ENCODE results near the gene WDR82.

The WDR82 gene

DNA sequence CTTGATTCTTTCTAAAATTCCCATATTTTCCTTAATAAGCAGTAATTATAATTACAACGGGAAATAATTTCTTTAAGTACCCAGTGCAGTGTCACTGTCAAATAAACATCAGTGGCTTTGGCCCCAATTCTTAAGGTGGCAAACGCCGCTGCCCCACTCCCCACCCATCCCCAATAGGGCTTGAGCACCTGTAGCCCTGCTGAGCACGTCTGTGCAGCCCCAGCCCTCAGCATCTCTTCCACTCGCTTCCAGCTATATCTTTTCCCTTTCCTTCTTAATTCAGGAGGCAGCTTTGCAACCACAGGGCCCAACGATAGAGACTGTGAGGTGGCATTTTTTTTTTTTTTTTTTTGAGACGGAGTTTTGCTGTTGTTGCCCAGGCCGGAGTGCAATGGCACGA, 23.8 kb downstream of the WDR82 start:
- DNase-seq (ENCODE audit: low spot score): no peak

DNA sequence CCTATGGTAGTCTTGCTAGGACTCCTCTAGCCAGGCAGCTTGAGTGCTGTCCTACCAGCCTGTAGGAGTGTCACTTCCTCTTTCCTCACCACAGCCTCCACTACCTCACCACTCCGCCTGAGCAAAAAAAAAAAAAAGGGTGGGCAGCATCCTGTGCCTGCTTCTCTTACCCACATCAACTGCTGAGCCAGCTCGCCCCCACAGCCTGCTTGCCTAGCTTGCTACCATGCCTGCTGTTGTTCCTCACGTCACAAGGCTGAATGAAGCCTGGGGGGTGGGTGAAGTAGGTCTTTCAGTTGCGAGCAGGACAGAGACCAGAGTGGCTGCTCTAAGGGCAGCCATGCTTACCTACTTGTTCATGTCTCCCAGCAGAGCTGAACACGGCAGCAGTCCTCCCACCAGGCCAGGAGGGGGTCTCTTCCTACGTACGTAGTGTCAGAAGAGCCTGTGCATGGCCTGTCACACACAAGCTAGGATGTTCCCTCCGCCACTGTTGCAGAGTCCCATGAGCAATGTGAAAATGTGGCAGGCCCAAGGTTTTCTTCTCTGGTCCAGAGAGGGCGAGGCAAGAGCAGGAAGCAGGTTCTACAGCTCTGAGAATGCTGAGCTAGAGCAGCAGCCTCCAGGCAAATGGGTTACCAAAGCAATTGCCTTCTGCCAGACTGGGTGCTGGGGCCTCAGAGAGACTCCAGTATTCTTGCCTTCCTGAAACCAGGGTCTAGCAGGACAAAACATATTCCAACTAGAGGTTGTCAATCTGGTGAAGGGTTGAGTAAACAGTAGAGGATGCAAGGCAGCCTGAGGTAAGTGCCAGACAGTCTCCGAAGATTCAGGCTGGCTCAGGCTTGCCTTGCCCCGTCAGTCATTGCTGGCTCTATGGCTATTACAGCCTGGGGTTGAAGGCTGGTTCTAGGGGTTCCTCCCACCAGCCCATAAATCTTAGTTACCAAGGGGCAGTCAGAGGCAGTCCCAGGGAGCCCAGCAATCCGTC, 24.8 kb downstream of the WDR82 start:
- no peak for DNase-seq (ENCODE audit: low spot score)

DNA sequence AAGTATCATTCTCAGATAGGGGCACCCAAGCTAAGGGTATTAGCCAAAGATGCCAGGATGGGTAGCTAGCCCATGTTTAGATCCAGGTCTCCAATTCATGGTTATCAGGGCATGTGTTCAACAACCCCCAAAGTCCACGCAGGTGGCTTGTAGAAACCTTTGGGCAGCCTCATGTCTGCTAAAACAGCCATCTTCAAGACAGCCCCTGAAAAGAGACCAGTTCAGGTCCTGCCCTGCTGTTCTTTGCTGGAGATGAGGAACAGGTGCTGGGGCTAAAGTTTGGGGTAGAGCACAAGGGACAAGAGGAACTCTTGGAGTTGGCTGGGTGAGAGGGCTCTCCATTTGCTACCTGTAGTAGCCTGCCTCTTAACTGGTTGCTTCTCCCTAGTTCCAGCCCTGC, 28.3 kb downstream of the WDR82 start:
- DNase-seq (ENCODE audit: low spot score): no peak

DNA sequence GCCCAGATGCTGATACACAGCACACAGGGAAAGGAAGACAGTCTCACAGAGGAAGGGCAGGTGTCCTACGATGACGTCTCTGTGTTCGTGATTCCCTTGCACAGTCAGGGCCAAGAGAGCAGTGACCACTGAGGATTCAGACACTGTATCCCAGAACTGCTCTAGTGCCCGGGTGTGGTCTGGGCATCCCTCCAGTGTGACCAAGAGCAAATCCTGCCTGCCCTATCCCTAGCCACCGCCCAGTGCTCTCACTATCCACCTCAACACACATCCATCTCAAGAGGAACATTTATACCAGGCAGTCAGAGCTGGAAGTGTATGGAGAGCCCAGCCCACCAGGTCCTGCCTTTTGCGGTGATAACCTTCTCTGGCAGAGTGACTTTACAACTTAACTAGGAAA, 28.8 kb downstream of the WDR82 start:
- DNase-seq (ENCODE audit: low spot score): no peak

DNA sequence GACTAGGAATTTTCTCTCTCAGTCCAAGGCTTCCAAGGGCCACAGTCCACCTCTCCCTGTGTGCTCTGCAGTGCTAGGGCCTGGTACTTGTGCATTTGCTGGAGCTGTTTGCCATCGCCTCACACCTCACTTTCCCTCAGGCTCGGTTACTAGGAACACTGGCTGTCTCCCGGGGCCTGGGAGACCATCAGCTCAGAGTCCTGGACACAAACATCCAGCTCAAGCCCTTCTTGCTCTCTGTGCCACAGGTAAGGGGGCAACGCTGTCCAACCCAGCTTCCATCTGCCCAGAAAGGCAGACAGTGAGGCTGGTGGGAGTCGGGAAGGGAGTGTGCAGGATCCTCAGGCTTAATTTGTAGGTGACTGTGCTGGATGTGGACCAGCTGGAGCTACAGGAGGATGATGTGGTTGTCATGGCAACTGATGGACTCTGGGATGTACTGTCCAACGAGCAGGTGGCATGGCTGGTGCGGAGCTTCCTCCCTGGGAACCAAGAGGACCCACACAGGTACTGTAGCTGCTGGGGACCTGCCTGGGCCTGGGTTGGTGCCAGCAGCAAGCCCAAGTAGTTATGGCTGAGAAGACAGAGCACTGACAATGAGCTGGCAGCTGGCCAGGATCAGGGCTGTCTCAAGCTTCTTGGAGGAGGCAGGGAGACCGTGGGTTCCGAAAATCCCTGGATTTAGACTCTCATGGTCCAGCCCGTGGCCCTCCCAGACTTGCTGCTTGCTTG, 29.5 kb downstream of the WDR82 start:
- DNase-seq (ENCODE audit: low spot score): peak; percentile 96

DNA sequence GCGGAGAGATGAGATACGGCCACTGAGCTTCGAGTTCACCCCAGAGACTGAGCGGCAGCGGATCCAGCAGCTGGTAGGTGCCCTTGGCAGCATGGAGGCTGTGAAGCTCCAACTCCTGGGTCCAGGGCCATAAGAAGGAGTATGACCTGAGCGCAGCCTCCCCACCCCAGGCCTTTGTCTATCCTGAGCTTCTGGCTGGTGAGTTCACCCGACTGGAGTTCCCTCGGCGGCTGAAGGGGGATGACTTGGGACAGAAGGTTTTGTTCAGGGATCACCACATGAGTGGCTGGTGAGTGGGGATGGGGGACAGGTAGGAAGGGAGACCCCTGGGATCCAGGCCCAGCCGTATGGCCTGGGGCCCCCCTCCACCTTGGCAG, 30.3 kb downstream of the WDR82 start:
- DNase-seq (ENCODE audit: low spot score): no peak

DNA sequence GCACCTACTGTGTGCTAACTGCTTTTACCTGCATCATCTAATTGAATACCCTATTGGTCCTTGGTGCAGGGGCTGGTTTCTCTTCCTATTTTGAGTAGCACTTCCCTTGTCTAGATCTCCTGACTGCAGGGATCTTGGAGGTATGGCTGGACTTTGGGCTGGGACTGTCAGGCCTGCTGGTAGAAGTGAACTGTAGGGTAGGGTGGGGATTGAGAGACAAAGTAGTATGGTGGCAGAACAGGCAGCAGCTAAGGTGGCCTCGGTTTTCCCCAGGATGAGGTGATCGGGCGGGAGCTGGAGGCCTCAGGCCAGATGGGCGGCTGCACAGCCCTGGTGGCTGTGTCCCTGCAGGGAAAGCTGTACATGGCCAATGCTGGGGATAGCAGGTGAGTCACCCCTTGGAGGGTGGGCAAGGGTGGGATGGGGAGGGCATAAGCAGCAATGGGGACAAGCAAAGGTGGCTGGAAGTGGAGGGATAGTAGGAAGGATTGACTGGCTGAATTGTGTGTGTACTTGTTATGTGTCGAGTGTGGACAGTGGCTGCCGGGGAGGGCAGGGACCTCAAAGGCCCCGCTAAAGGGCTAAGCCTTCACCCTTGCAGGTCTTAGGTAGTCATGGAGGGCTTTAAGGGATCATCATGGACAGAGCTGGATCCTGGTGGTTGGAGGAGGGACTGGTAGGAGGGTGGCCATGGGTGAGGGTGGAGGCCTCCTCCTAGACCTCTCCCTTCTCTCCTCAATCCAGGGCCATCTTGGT, 30.9 kb downstream of the WDR82 start:
- DNase-seq (ENCODE audit: low spot score): no peak

DNA sequence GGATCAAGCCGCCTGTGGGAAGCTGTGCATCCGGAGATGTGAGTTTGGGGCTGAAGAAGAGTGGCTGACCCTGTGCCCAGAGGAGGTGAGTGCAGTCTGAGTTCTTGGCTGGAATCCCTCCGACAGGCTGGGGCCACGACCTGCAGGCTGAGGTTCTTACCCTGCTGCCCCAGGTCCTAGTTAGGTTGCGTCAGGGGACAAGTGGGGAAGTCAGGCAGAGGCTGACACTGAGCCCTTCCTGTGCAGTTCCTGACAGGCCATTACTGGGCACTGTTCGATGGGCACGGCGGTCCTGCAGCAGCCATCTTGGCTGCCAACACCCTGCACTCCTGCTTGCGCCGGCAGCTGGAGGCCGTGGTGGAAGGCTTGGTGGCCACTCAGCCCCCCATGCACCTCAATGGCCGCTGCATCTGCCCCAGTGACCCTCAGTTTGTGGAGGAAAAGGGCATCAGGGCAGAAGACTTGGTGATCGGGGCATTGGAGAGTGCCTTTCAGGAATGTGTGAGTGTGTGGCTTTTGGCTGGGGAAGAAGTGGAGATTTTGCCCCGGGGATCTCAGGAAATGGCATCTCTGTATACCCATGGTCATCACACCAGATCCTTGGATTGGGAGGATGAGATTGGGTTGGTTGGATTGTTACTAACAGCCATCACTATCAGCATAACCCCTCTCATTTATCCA, 31.6 kb downstream of the WDR82 start:
- DNase-seq (ENCODE audit: low spot score): no peak

DNA sequence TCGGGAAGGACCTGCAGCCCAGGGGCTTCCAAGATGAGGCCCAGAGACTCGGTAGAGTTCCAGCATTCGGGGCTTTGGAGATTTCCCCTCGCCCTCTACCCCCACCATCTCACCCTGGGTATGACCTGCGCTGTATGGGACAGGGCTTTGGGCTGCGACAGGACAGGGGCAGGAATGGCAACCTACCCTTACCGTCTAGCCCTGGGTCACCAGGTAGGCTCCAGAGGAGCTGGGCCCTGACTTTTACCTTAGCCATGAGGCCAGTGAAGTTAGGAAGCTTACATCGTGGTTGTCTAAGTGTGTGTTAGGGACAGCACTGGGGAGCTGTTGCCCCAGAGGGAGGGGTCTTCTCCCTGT, 32.2 kb downstream of the WDR82 start:
- DNase-seq (ENCODE audit: low spot score): no peak

DNA sequence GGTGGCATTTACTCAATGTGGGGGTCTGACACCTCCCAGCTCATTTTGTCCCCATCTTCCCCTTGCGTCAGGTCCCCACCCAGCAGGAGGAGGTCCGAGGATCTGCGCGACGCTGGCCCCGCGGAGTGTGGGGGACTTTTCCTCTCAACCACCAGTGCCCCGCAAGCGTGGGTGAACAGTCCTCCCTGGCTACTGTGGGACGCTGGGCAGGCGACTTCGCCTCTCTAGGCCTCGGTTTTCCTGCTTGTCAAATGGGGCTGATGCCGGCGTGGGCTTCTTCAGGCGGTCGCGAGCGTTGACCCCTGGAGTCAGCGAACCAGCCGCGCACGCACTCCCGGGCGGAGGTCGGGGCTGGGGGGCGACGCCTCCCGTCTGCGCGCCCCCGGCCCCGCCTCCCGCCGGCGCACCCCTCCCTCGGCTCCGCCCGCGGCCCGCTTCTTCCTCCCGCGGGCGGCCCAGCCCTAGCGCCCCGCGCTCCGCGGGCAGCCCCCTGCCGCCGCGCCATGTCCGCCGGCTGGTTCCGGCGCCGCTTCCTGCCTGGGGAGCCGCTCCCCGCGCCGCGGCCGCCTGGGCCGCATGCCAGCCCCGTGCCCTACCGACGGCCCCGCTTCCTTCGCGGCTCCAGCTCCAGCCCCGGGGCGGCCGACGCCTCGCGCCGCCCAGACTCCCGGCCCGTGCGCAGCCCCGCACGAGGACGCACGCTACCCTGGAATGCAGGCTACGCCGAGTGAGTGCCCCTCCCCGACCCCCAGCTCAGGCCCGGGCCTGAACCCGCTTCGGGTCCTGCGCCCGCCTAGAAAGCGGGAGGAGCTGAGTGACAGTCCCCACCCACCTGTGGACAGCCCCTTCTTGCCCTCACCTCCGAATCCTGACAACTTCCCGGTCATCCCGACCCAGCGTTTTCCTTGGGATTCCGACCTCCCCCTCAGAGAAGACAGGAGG, 32.9 kb downstream of the WDR82 start, which contains the start of gene PPM1M:
Gene PPM1M, plus strand, starts transcription at position 438 of the 942 bp plus-strand sequence. Its CDS starts 66 bp downstream, at position 504.
- DNase-seq (ENCODE audit: low spot score): no peak

DNA sequence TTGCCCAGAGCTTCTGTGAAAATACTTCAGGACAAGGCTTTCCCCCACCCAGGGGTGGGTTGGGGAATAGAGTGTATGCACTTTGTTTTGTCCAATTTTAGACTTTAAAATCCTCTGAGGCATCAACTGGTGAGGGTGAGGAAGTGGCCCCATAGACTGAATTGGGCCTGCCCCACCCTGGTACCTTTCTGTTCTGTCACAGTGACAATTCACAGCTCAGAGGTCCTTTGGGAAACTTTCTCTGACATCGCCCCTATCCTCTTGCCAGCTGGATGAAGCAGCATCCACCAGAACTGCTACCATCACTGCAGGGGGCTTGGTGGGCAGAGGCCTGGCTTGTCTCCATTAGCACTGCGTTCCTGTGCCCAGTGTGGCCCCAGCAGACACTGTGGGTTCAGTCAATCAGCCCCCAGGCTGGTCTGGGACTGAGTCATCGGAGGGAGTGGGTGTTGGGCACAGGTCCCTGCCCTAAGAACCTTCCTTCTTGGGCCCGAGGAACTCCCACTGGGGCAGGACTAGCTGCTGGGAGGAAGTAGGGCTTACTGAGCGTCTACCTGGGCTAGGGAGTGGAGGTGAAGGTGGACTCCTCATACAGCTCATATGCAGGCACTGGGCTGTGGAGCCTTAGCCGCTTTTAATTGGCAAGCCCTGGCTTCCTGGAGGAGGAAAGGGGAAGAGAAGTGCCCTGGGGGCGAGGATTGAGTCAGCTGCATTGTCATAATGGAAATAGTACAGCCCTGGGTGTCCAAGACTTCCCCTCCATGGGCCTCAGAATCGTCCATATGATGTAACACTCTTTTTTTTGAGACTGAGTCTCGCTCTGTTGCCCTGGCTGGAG, 34.4 kb downstream of the WDR82 start:
- DNase-seq (ENCODE audit: low spot score): no peak

DNA sequence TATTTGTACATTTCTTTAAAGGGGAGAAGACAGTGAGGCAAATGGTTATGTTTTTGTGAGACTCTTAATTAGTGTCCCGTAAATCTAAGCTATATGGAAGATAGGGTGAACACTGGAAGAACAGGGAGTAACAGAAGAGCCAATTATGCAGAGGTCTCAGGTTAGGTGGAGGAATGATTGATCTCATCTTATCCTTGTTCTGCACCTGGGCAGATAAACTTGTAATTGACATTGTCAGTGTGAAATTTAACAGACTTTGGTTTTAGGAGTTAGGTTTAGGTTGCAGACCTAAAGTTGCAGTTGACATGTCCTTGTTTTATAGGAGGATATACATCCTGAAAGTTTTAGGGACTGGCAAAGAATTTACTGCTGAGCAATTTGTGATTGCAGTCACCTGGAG, 36.4 kb downstream of the WDR82 start:
- no peak for DNase-seq (ENCODE audit: low spot score)

DNA sequence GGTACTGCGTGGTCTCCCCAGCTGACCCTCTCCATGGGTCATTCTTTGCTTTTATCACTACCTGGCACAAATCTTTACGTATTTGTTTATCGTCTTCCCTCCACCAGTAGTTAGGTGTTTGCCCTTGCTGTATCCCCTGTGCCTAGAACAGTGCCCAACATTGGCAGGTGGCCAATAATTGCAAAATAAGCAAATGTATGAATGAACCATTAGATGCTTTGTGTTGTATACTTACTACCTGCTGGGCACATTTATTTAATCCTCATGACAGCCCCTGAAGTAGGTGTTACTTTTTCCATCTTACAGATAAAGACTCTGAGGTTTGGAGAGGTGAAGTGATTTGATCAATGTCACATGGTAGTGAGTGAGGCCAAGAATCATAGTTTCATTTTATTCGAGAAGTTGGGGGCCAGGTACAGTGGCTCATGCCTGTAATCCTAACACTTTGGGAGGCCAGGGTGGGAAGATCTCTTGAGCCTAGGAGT, 37.5 kb downstream of the WDR82 start:
- DNase-seq (ENCODE audit: low spot score): no peak

DNA sequence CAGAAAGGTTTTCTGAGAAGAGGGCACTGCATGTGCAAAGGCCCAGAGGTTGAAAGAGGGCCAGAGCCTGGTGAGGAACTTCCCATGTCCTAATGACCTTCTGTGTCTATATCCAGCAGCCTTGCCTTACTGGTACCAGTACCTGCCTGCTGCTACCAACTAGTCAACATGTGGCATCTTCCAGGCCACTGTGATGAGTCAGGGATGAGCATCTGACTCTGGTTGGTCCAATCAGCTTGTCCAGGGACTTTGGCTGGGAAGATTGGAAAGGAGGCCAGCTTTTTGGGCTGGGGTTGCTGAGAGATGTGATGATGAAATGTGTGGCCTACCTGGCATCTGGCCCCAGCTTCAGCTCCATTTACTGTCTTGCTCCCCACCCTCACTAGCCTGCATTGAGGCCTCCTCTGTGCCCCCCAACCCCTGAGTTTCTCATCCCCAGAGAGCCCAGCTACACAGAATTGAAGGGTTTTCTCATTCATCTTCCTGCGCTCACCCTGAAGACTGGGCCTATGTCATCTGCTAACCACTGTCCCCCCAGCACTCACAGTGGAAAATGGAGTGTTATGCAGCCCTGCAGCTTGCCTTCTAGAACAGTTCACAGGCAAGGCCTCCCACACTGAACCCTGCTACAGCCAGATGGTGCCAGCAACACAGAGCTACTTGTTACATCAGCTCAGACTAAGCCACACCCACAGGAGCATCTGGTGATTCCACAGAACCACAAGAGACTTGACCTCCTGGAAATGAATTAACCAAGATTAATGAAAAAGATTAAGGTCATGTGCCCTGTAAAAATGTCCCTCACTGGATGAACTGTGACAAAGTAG, 38.2 kb downstream of the WDR82 start:
- peak; percentile 67 for DNase-seq (ENCODE audit: low spot score)

DNA sequence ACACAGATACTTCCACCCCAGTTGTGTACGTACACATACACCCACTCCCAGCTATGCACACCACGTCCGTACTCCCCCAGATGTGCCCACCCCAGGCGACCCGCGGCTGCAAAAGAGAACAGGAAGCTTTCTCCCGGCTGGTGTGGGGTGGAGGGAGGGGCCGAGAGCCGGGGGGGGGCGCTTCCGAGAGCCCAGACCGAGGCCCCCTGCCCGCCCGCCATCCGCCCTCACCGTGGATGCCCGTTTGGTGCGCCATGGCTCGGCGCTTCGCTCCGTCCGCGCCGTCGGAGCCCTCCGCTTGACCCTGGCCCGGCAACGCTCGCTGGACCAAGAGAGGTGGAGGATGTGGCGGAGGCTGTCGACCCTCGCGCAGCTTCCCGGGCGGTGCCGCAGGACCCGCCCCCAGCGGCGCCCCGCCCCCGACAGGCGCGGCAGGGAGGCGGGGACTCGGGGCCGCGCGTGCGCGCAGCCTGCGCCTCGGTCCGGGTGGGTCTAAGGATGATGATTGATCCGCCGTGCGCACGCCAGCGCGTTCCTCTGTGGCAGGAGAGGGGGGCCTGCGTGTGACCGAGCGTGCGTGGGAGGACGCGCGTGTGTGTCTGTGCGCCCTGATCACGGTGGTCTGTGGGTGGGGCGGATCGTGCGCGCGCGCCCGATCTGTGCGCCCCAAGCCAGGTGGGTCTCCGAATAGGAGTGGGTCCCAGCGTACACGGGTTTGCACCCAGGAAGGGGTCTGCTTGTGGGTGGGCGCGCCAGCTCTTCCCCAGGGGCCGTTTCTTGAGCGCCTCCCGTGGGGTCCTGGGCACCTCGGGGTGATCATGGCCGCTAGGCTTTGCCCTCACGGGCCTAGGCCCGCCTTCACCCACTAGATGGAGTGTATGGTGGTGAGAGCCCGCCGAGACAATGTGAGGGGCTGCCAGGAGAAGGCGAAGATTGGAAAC, 39.4 kb downstream of the WDR82 start, which contains the start of gene TWF2:
Gene TWF2, minus strand, starts transcription at position 398 of the 941 bp plus-strand sequence. Its CDS starts 142 bp downstream, at position 256.
- DNase-seq (ENCODE audit: low spot score): peak; percentile 71

DNA sequence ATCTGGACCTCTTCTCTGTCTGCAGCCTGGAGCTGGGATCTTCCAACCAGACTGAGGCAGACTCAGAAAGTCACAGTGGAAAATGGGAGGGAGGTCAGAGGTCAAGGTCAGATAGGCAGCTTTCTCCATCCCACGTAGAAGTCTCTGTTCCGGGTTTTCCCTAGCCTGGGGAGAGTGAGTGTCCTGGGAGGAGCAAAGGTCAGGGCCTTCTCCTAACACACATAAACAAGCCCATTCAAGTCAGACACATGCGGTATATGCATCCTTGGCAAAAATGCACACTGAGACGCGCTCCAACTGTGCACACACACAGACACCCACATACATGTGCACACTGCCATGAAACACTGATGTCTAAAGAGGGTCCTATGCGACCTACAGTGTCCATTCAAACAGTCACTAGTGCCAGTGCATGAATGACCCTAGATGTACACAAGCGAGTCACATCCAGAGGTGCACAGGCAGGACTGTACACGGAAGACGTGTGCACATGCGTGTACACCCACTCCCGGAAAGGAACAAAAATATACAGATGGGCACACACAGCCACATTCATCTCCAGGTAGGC, 40.2 kb downstream of the WDR82 start:
- DNase-seq (ENCODE audit: low spot score): no peak

DNA sequence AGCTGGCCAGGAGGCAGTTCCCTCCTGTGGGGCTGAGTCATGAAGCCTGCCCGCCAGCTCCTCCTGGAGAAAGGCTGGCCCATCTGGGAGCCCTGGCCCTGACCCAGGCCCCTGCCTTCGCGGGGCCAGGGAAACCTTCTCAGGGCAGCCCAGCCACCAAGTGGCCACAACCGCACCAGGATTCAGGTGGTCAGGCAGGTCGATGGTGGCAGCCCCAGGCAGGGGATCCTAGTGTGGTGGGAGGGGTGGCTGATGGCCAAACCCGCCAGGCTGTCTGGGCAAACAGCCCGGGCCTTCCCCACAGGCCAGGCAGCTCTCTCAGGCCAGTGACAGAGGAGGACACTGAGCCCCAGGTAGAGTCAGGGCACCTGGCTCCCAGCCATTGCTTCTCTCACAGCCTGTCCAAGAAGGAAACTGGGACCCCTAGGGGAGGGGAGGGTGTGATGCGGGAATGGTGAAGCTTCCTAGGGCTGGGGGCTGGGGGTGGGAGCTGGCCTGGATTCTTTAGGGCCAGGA, 40.7 kb downstream of the WDR82 start:
- peak; percentile 92 for DNase-seq (ENCODE audit: low spot score)
